GM21526 (cell line): Measurements from ENCODE around the gene TOR1AIP2.

Source experiments
- ATAC-seq: cut with Tn5 transposase; IDR thresholded peaks from one replicate; pipeline ENCODE4 v1.9.1; 2021; ENCODE audit warnings: moderate library complexity; ENCODE audit not compliant: unreplicated experiment, low FRiP score

Gene TOR1AIP2

DNA sequence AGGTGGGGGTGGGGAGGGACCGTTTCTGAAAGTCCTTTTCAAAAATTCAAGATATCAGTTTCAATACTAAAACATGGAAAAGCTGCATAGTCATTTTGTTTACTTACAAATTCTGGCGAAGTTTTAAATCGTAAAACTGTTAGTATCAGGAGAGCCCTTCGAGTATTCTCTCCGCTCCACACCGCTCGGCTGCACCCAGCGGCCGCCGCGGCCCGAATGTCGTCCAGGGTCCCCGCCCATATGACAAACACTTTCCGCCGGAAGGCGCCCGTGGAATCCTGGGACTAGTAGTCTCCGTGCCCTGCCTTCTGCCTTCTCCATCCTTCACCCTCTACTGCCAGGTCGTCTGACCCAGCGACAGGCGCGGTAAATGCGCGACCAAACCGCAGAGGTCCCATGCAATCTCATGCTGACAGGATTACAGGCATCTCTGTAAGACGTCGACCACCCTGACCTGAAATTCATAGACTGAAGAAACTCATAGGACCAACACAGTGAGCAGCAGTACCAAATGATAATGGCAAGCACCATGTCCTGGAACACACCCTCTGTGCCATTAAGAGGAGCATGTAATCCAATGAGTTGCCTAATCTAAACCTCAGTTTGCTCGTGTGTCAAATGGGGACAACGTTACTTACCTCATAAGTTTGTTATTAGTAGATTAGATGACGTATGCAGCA, at the start of gene TOR1AIP2:
TSS of gene TOR1AIP2 (minus strand) at position 218 of the 680 bp plus-strand sequence. CDS start 25,138 bp downstream, outside the sequence.
- peak; percentile 61 for ATAC-seq

DNA sequence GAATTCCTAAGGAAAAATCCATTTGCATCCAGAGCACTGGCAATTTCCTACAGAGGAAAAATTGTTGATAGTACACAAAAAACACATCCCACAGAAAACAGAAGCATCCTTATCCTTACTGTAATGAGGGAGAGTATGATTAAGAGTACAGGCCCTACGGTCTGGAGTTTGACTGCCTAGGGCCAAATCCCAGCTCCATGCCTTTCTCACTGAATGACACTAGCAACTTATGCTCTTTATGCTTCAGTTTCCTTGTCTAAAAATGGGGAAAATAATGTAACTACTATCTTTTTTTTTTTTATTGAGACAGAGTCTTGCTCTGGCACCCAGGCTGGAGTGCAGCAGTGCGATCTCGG, 49.2 kb upstream of the TOR1AIP2 start:
- no peak for ATAC-seq

DNA sequence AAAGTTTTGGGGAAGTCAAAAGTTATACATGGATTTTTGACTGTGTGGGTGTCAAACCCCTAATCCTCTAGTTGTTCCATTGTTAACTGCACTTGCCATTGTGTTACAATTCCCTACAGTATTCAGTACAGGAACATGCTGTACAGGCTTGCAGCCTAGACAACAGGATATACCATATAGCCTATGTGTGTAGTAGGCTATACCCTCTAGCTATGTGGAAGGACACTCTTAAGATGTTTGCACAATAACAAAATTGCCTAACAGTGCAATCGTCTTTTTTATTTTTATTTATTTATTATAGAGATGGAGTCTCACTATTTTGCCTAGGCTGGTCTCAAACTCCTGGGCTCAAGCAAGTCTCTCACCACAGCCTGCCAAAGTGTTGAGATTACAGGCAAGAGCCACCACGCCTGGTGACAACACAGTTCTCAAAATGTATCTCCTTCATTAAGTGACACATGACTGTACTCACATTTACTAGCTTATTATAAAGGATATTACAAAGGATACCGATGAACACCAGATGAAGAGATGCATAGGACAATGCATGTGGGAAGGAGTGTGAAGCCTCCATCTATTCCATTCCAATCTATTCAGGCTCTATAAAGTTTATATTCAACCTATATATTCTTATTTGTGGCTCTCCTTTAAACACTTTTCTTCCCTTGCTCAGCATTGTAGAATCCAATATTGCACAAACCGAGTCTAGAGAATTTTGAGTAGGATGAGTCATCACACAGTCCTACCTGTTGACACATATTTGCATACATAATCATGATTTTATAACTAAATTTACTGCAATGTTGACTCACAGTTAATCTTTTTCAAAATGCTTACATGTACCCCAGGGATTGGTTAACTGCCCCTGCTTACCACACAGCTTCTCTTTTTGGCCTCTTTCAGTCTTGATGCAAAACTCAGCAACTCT, 48.6 kb upstream of the TOR1AIP2 start:
- ATAC-seq, result no peak

DNA sequence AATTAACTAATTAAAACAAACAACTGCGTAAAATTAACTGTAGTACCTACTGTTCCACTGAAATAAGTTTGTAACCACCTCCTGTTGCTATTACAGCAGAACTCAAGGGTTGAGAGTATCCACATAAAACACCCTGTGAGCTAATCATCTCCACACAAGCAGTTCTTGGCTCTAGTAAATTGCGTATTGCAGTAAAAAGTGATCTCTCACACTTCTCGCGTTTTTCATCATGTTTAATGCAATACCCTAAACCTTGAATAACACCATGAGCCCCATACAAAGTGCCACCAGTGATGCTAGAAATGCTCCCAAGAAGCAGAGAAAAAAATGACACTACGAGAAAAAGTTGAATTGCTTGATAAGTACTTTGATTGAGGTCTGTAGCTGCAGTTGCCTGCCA, 47.7 kb upstream of the TOR1AIP2 start:
- ATAC-seq, result no peak

DNA sequence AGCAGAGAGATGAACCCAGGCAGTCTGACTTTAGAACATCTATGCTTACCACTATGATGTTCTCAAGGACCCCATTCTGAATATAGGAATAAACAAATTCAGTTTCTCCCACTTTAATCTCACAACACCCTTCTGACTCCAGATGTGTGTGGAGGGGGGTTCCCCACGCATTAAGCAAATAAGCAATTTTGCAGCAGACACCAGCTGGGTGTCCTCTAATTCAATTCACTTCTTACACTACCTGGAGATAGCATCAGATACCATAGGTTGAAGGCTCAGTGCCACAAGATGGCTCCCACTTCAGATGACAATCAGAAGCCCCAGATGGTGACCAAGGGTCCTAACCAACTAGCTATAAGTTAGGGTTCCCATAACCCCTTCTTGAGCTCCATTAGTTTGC, 46.7 kb upstream of the TOR1AIP2 start:
- no peak for ATAC-seq

DNA sequence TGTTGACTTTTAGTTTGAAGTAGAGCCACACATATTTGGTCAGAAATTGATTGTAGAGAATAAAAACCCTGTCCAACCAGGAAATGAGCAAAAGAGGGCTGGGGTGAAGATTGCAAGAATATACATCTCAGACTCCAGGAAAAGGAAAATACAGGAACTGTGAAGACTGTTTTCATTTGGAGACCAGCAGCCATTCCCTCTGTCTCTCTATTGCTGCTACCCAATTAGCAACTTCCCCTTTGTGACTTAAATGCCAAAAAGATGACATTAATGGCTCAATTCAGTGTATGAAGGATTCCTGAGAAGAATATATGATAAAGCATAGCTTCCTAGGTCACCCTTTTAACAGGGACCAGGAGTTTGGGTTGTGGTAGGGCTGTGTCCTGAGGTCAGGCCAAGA, 45.4 kb upstream of the TOR1AIP2 start:
- ATAC-seq, result no peak

DNA sequence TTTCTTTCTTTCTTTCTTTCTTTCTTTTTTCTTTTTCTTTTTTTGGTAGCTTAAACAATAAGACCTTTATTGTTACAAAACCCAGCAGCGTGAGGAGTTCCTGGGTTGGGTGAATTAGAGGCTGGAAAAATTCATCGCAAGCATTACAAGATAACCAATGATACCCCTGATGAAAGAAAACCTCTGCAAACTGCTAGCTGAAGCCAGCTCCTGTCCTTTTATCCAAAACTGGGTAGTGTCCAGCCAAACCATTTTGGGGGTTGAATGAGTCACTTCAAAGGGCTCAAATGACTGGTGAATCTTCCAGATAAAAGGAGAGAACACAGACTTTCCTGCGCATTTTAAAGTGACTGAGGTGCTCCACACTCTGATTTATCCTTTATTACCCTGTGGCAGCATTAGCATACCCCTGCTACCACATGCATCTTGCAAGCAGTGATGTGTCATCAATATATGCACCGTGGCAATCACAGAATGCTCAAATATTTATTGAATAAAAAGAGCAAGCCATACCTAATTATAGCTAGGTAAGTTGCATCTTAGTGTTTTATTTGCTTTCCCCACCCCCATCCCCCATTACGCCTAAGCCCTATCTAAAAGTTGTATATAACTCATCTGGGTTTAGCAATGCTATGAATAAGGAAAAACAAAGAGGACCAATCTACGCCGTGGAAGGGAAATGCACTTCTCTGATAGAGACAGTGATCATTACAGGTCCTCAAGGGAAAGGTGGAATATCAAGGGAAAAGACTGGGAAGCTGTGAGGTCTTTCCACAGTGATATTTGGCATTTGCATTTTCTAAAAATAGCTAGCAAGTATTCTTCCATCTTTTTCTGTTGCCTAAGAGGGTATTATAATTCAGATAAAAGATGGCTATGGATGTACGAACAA, 44.6 kb upstream of the TOR1AIP2 start:
- no peak for ATAC-seq

DNA sequence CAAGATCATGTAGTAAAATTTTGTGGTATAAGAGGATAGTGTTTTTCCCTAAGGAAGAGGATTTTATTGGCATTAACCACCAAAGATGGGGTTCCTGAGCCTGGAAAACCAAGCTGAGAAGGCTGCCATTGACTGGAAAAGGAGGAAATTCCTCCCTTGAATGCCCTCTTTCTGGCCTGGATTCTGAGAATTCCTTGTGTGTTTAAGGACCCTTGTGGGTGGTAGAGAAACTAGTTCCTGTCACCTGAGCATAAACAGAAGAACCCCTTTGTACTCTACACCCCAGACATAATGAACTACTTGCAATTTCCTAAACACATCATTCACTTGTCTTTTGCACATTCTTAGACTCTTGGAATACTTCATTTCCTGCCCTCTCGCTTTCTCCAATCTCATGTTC, 43.9 kb upstream of the TOR1AIP2 start:
- no peak for ATAC-seq

DNA sequence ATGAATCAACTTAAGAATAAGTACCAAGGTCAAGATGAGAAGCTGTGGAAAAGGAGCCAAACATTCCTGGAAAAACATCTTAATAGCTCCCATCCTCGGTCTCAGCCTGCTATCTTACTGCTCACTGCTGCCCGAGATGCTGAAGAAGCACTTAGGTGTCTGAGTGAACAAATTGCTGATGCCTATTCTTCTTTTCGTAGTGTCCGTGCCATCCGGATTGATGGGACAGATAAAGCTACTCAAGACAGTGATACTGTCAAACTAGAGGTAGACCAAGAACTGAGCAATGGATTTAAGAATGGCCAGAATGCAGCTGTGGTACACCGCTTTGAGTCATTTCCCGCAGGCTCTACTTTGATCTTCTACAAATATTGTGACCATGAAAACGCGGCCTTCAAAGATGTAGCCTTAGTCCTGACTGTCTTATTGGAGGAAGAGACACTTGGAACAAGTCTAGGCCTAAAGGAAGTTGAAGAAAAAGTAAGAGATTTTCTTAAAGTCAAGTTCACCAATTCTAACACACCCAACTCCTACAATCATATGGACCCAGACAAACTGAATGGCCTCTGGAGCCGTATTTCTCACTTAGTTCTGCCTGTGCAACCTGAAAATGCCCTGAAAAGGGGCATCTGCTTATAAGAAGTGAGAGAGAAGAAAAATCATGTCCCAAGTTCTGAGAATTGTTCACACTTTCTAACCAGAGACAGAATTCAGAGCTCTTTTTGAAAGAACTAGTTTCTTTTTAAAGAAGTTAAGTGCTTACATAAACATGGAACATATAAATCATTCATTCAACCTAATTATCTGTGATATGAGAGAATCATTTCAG, 40.2 kb upstream of the TOR1AIP2 start:
- no peak for ATAC-seq

DNA sequence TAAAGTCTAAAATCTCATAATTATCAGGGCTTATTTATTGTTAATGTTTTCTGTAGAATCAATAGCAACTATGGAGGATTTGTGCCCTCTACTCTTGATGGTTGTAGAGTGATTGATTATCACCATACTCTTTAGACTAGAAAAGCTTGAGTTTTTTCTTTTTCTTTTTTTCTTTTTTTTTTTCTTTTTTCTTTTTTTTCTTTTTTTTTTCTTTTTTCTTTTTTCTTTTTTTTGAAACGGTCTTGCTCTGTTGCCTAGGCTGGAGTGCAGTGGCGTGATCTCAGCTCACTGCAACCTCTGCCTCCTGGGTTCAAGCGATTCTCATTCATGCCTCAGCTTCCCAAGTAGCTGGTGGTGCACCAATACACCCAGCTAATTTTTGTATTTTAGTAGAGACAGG, 34.2 kb upstream of the TOR1AIP2 start:
- no peak for ATAC-seq

DNA sequence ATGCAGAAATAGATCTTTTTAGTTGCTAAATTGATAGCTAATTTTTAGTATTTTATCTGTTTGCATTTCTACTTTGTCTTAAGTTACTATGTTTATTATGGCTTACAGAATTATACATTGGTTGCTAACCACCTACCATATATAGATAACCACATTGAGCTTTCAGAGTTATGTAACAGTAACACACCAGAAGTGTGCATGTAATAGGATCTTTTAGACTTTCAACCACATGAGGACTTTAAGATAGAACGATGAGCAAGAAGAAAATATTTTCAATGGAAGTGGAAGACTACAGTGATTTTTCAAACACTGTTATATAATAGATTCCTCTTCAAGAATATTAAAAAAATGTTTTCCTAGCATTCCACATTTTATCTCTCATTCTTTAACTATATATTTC, 33.3 kb upstream of the TOR1AIP2 start:
- ATAC-seq, result no peak

DNA sequence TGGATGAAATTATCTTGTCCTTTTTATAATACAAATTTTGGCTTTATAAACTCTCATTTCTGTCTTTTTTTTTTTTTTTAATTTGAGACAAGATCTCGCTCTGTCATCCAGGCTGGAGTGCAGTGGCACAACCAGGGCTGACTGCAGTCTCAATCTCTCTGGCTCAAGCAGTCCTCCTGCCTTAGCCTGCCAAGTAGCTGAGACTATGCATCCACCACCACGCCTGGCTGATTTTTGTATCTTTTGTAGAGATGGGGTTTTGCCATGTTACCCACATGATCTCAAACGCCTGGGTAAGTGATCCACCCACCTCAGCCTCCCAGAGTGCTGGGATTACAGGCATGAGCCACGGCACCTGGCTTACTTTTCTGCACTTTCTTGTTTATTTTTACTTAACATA, 12.0 kb upstream of the TOR1AIP2 start:
- no peak for ATAC-seq

DNA sequence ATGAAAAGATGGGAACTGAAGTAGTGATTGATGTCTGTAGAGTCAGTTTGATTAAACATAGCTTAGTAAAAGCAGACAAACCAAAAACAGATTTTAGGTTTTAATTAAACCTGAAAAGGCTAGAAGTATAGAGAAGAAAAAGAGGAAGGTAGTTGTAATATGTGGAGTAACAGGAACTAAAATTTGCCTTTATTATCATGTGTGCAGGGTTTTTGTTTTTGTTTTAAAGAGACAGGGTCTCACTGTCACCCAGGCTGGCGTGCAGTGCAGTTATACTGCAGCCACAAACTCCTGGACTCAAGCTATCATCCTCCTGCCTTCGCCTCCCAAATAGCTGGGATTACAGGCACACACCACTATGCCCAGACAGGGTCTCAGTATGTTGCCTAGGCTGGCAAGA, 10.5 kb upstream of the TOR1AIP2 start:
- no peak for ATAC-seq

DNA sequence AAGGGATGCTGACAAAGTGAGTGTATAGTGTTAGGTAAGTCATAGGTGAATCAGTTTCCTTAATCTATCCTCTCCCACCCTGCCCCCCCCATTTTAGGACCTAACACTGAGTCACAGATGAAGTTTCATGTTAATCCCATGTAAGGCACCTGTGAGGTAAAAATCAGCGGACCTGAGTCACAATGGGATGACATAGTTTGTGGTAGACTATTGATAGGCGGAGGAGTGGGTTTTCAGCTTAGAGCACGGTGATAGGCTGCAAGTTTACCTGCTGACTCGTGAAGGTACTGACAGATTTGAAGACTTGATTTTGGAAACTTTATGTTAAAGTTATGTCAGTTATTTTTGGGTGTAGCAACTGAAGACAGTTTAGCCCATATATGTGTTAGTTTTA, 6.1 kb upstream of the TOR1AIP2 start:
- peak; percentile 20 for ATAC-seq

DNA sequence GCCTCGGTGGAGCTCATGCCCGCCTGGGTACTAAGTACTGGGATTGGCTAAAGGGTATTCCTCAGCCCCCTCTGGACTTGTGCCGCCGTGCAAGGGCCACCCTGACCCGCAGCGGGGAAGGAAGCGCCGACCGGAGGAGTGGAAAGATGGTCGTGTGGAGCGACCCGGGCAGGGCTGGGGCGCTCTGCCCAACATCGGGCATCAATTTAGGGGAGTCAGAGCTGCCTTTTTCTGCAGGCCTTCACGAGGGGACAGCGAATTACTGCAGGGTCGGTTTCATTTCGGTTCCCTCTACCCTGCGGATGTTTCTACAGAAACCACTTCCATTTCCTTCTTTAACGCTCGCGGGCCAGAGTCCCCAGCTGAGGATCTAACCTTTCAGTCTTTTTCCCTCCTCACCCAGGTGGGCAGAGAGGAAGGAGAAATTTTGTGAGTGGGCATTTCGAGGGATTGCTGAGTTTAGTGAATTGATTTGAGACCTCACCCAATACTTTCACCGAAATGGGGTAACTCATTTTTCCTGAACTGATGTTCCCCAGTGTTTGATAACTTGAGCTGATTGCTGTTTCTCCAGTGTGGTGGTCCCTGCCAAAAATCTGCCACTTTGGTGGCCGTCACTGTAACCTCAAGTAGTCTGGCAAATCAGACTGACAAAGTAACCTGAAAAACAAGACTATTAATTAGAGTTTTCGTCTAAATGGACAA, 5.6 kb upstream of the TOR1AIP2 start:
- peak; percentile 12 for ATAC-seq

DNA sequence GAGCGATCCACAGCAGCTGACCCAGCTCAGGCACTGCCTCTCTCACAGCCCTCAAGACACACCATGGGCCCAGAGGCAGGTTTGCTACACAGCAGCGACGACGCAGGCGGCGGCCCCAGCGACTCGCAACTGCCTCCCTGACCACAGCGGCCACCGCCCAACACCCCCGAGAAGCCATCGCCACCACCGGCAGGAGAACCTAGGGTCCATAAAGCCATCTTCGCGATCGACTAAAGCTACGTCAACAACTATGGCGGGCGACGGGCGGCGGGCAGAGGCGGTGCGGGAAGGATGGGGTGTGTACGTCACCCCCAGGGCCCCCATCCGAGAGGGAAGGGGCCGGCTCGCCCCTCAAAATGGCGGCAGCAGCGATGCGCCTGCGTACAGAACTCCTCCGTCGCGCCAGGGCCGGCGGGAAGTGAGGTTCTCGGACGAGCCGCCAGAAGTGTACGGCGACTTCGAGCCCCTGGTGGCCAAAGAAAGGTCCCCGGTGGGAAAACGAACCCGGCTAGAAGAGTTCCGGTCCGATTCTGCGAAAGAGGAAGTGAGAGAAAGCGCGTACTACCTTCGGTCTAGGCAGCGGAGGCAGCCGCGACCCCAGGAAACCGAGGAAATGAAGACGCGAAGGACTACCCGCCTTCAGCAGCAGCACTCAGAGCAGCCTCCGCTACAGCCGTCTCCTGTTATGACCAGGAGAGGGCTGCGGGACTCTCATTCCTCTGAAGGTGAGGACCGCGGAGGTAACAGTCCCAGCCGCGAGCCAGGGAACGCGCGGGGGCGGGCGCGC, 4.8 kb upstream of the TOR1AIP2 start, which contains the start of gene TOR1AIP1:
TSS of gene TOR1AIP1 (plus strand) at position 33 of the 787 bp plus-strand sequence. CDS start at position 251, 218 bp downstream.
- peak; percentile 75 for ATAC-seq

DNA sequence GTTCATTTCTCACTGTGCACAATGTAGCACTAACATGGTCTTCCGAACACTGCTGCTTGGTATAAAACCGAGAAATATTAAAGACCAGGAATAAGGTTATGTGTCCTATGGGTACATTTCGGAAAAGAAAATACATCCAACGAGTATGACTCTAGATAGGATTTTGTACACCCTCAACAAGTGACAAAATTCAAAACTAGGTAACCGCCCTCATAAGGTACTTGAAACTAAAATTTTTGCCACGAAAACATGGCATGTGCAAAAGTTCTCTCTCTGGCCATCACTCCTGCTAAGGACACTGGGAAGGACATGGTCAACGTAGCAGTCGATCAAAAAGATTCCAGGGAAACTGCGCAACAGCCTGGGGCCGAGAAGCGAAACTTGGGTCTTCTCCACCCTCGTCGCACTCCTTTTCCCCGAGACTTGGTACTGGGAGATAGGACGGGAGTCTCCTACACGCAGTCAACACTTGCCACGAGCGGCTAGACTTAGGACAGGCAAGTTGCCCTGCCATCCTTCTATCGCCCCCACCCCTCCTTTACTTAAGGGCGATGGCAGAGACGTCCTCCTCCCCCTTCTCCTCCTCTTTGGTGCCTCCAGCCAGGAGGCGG, 4.1 kb upstream of the TOR1AIP2 start:
- ATAC-seq, result no peak

DNA sequence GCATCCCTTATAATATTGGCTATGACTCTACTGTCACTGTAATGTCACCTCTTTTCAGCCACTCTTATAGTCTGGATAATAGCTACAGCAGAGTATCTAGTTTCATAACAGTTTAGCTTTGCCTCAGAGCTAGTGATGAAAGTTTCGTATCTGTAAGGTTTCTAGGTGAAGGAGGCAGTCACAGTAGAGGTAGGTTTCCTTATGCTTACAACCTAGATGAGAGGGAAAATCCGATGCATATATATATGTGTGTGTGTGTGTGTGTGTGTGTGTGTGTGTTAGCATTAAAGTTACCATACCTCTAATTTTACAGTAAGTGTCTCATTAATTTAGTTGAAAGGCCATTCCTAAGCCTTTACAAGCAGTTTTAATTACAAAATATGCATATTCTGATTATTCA, 2.2 kb upstream of the TOR1AIP2 start:
- no peak for ATAC-seq
